ENCODE measurements around the gene BICD2.

Gene BICD2

DNA sequence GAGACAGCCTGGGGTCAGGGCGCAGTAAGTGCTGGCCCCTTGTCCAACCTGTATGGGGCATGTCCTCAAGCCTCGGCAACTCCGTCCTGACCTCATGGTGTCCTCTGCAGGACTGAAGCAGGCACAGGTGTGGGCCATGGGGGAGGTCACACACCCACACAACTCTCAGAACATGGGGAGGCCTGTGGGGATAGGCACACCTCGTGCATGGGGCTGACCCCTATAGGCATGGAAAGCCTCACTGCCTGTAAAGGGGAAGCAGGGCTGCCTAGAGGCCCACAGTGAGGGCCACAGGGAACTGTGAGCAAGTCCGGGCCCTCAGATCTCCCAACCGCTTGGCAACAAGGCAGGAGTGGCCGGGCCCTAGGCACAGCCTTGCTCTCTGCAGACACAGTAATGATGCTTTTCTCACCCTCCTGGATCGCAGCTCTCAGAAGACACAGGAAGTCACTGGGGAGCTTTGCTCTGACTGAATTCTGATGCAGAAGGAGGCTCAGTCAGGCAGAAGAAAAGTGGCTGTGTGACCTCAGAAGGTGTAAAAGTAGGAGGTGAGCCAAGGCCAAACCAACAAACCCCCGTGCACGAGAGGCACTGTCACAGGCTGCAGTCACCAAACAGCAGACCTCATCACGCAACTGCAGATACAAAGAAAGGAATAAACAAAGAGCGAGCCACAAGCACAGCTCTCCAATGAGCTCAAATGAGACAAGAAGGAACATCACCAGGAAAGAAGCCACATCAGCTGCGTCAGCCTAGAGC, 100.1 kb downstream of the BICD2 start:
- no peak for DNase-seq

DNA sequence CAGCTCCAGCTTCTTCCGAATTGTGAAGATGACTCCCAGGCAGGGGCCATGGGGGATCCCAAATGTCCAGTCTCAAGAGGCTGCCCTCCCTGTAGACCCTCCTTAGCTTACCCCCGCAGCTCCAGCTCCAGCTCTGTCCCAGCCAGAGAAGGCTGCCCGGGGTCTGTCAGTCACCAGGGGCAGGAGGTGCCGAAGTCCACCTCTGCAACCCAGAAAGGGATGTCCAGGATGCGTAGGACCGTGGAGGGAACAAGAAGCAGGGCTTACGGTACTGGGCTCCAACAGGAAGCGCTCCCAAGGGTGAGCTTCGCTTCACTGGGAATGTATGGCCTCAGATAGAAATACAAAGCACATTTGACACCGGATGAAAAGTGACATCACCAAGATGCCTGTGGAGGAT, 100.7 kb downstream of the BICD2 start:
- DNase-seq = no peak

DNA sequence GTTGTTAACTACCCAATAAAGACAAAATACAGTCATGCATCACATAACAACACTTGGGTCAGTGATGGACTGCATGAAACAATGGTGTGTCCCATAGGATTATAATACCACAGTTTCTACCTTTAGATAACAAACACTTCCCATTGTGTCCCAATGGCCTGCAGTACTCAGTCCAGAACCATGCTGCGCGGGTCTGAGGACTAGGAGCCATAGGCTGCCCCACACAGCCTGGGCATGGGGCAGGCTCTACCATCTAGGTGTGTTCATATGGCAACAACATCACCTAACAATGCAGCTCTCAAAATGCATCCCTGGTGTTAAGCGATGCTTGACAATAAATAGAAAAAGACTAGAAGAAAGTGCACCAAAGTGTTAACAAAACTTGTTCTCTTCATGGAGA, 101.5 kb downstream of the BICD2 start:
- DNase-seq = no peak

DNA sequence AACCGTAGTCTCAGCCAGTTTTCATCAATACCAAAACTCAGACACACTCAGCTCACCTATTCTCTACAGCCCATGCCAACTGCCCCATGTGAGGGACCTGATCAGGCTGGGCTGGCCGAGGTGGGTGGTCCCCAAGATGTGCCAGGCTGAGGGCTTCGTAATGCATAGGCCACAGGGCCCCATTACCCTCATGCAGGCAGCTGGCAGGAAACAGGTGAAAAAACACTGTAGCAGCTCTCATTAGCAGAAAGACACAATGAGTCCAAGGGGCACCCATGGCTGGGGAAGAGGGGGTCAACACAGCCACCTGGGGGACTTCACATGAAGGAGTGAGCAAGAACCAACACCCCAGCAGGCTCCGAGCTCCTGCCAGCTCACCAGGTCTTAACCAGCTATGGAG, 102.9 kb downstream of the BICD2 start:
- no peak for DNase-seq
